GM12878 (cell line): ENCODE measurements around the gene DIP2B. TPM values are rescaled to one million over a fixed set of nuclear protein-coding genes. Genes with fewer than 3 reads are reported as not detected.

Source experiments
- ATAC-seq: fragments of 200-7000 bp; cut with Tn5 transposase; 3 replicates; pipeline ENCODE4 v1.9.1; 2020; ENCODE audit warnings: mild to moderate bottlenecking, moderate library complexity
- BruUV-seq: library from RNA; stranded (reverse); fragments of 400-500 nt; replicated peaks from 2 replicates; lab custom pipeline; 2021; lab: Mats Ljungman, UMichigan
- CTCF ChIA-PET: fragments of 300-600 bp; sonication (Branson Sonifier 250); formaldehyde crosslinking; extraction: SDS; loops from one replicate; lab custom pipeline; 2021; ENCODE audit warnings: inconsistent platforms; lab: Yijun Ruan, JAX
- POLR2A ChIA-PET: fragments of 350-600 bp; formaldehyde crosslinking; extraction: SDS; loops from one replicate; lab custom pipeline; 2021; ENCODE audit warnings: inconsistent platforms; lab: Charles Lee
- RAD21 ChIA-PET: fragments of 300-600 bp; sonication (Branson Sonifier 250); formaldehyde crosslinking; loops from one replicate; lab custom pipeline; 2023; ENCODE audit warnings: antibody characterized with exemption; ENCODE audit not compliant: unreplicated experiment; lab: Charles Lee
- SMC1A ChIA-PET: fragments of 300-600 bp; sonication (Branson Sonifier 250); formaldehyde crosslinking; loops from one replicate; lab custom pipeline; 2023; ENCODE audit not compliant: unreplicated experiment, uncharacterized antibody; lab: Charles Lee
- DNase-seq: peaks from one replicate; pipeline ENCODE4 v3.0.0-alpha.2; 2011; ENCODE audit warnings: low read depth, low spot score
- FAIRE-seq: peaks from 3 replicates; lab custom pipeline; 2011; peaks lifted over from hg19 to GRCh38; lab: Jason Lieb, UNC
- H2AFZ ChIP-seq: 2 replicates; pipeline ENCODE4 v1.6.0; 2011; ENCODE audit warnings: low read depth, low read length, control low read depth; ENCODE audit not compliant: control insufficient read depth
- H3K27ac ChIP-seq: 2 replicates; pipeline ENCODE4 v1.5.1; 2011; ENCODE audit warnings: control low read depth; ENCODE audit not compliant: control insufficient read depth, insufficient read depth
- H3K27me3 ChIP-seq, 2 experiments: replicated peaks in 1 of 2; 2 replicates each; pipeline versions ENCODE4 v1.6.0 to v1.6.1; 2011; ENCODE audit warnings: low read length in 1 of 2; ENCODE audit not compliant: control insufficient read depth in 2 of 2, insufficient read depth in 2 of 2
- H3K36me3 ChIP-seq, 2 experiments: 2 replicates each; pipeline ENCODE4 v1.5.1; 2011; ENCODE audit warnings: low read length in 1 of 2; ENCODE audit not compliant: control insufficient read depth in 2 of 2, insufficient read depth in 2 of 2
- H3K4me1 ChIP-seq: 2 replicates; pipeline ENCODE4 v1.6.1; 2011; ENCODE audit warnings: mild to moderate bottlenecking, low read length, moderate library complexity, mixed read lengths; ENCODE audit not compliant: control insufficient read depth, insufficient read depth
- H3K4me2 ChIP-seq: 2 replicates; pipeline ENCODE4 v1.6.0; 2011; ENCODE audit warnings: control low read depth; ENCODE audit not compliant: control insufficient read depth, insufficient read depth
- H3K4me3 ChIP-seq: fragments of 200-600 bp; sonication (generic); 2 replicates; pipeline ENCODE4 v1.5.1; 2016
- H3K79me2 ChIP-seq: 2 replicates; pipeline ENCODE4 v1.6.0; 2011; ENCODE audit warnings: low read length; ENCODE audit not compliant: control insufficient read depth, insufficient read depth
- H3K9ac ChIP-seq: 2 replicates; pipeline ENCODE4 v1.8.0; 2011; ENCODE audit warnings: low read length, control low read depth, mixed read lengths; ENCODE audit not compliant: control insufficient read depth, insufficient read depth
- H3K9me3 ChIP-seq: replicated peaks from 3 replicates; pipeline ENCODE4 v1.5.1; 2011; ENCODE audit warnings: mild to moderate bottlenecking, low read length; ENCODE audit not compliant: control insufficient read depth, insufficient read depth
- H4K20me1 ChIP-seq: 2 replicates; pipeline ENCODE4 v1.6.0; 2011; ENCODE audit not compliant: control insufficient read depth, insufficient read depth
- BMI1 ChIP-seq: fragments of 450-650 bp; IDR thresholded peaks from 2 replicates; pipeline ENCODE4 v1.6.1; 2016; ENCODE audit warnings: mild to moderate bottlenecking, moderate library complexity, borderline replicate concordance
- JUND ChIP-seq: IDR thresholded peaks from 2 replicates; pipeline ENCODE4 v1.6.1; 2012; ENCODE audit warnings: low read depth, mild to moderate bottlenecking, low read length, improper control_type of control experiment, moderate library complexity
- PAX8 ChIP-seq: fragments of 450-650 bp; IDR thresholded peaks from 2 replicates; pipeline ENCODE4 v1.6.1; 2017; ENCODE audit warnings: mild to moderate bottlenecking, moderate library complexity
- RAD51 ChIP-seq: fragments of 450-650 bp; IDR thresholded peaks from 2 replicates; pipeline ENCODE4 v1.6.1; 2016; ENCODE audit warnings: moderate library complexity, mild to moderate bottlenecking, inconsistent platforms
- RBBP5 ChIP-seq: fragments of 200-600 bp; sonication (generic); conservative IDR thresholded peaks from 2 replicates; pipeline ENCODE4 v1.6.1; 2016
- ZNF384 ChIP-seq: IDR thresholded peaks from 2 replicates; pipeline ENCODE4 v1.6.1; 2012; ENCODE audit warnings: low read depth, mild to moderate bottlenecking, low read length, improper control_type of control experiment, borderline replicate concordance
- ZSCAN29 ChIP-seq: fragments of 450-650 bp; IDR thresholded peaks from 2 replicates; pipeline ENCODE4 v1.6.1; 2017; ENCODE audit warnings: mild to moderate bottlenecking, moderate library complexity
- WGBS: methylation state at CpG from one replicate; pipeline ENCODE4 v1.1.6; 2016; ENCODE audit warnings: low lambda C conversion rate; ENCODE audit not compliant: insufficient replicate concordance, insufficient coverage; ENCODE audit errors: missing lambda C conversion rate; 5-methylcytosine and 5-hydroxymethylcytosine counted together
- in situ Hi-C: fragments of 300-500 bp; cut with MboI; formaldehyde crosslinking; loops from 9 replicates; pipeline ENCODE4 v1.14.3; 2018; ENCODE audit warnings: mixed read lengths
- intact Hi-C: fragments of 100-400 bp; cut with micrococcal nuclease; formaldehyde crosslinking; loops from one replicate; pipeline ENCODE4 v1.14.2; 2022; ENCODE audit not compliant: unreplicated experiment
- polyA plus RNA-seq, 11 experiments: library from polyadenylated mRNA; depleted of rRNA in 4 of 11; unstranded in 6 of 11; stranded (reverse) in 5 of 11; fragments of >200 nt; fragmentation: Nextera tagmentation in 4 of 11; fragmentation: Illumina TruSeq in 1 of 11; extraction: Ambion mirVana in 4 of 11; extraction: Trizol in 1 of 11; gene quantifications; 1 replicate in 1 of 11; 2 replicates in 10 of 11; pipeline versions ENCODE4 v1.2.1 to v1.2.3, GENCODE V29; 2011 to 2016; ENCODE audit warnings: inconsistent platforms in 2 of 11, missing spikeins in 2 of 11, low read depth in 1 of 11
- total RNA-seq, 4 experiments: library from RNA; depleted of rRNA in 3 of 4; stranded (reverse); fragments of >200 nt in 3 of 4; fragmentation: Illumina TruSeq in 1 of 4; extraction: Trizol in 1 of 4; gene quantifications; 2 replicates each; pipeline versions ENCODE4 v1.2.1 to v1.2.3, GENCODE V29; 2013 to 2021
- TF ChIP-seq, protein P1 (sequence below): fragments of 450-650 bp; IDR thresholded peaks from 2 replicates; pipeline ENCODE4 v1.6.1; 2018; ENCODE audit warnings: mild to moderate bottlenecking, low read depth, moderate library complexity; ENCODE audit not compliant: partially characterized antibody
- TF ChIP-seq, protein P2 (sequence below): fragments of 450-650 bp; IDR thresholded peaks from 2 replicates; pipeline ENCODE4 v1.6.1; 2017; ENCODE audit warnings: mild to moderate bottlenecking, moderate library complexity

The DIP2B gene
- total and polyA plus RNA-seq, 10 of the 15 experiments (the other 5 are each of a cell fraction or from before 2014, with no cell fraction given), result 4.5 to 30.0 (median 18.6) TPM

DNA sequence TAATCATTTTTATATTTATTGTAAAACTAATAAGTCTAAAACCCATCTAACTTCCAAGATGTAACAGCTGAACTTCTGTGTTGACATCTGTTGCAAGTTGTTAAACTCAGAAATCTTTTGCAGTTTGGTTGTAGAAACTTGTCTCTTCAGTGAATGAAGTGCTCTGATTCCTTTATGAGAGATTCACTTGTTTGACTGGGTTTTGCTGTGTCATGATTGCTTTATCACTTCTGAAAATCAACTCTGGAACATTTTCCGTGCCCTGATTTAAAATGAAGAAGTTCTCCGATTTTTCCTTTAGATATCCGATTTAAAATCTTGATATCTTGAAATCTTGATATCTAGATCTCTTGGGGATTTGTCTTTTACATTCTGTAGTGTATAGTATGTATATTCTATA, 65.1 kb downstream of the DIP2B start:
- in situ Hi-C loops, result no loop called here
- CTCF ChIA-PET, result interaction anchor here (0.9 to 3.7 kb wide), 2 partner anchors 11 to 32 kb away, joined by 4 to 8 read pairs; no protein-coding TSS in a partner anchor
- no peaks in the 10 kb centered on the region for H3K9me3 ChIP-seq
- WGBS, result 97% methylated on average over 3 of the region's 3 CpGs
- H3K36me3 ChIP-seq, result no peaks in the 10 kb centered on the region
- no peak overlapping the region for H3K27ac ChIP-seq
- SMC1A ChIA-PET, result no interaction called here
- H3K27me3 ChIP-seq, result no peaks in the 10 kb centered on the region
- POLR2A ChIA-PET, result no interaction called here
- H3K4me1 ChIP-seq, result peaks cover 11% of the 10 kb centered on the region
- no peak overlapping the region for H3K4me3 ChIP-seq
- BruUV-seq, result no TSS peak
- TF ChIP-seq ZSCAN29 (no peak), ZNF384 (no peak), JUND (no peak), RBBP5 (no peak), PAX8 (no peak), RAD51 (no peak), BMI1 (no peak)
- TF ChIP-seq, protein P1, sequence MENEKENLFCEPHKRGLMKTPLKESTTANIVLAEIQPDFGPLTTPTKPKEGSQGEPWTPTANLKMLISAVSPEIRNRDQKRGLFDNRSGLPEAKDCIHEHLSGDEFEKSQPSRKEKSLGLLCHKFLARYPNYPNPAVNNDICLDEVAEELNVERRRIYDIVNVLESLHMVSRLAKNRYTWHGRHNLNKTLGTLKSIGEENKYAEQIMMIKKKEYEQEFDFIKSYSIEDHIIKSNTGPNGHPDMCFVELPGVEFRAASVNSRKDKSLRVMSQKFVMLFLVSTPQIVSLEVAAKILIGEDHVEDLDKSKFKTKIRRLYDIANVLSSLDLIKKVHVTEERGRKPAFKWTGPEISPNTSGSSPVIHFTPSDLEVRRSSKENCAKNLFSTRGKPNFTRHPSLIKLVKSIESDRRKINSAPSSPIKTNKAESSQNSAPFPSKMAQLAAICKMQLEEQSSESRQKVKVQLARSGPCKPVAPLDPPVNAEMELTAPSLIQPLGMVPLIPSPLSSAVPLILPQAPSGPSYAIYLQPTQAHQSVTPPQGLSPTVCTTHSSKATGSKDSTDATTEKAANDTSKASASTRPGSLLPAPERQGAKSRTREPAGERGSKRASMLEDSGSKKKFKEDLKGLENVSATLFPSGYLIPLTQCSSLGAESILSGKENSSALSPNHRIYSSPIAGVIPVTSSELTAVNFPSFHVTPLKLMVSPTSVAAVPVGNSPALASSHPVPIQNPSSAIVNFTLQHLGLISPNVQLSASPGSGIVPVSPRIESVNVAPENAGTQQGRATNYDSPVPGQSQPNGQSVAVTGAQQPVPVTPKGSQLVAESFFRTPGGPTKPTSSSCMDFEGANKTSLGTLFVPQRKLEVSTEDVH, result no peak
- TF ChIP-seq, protein P2, sequence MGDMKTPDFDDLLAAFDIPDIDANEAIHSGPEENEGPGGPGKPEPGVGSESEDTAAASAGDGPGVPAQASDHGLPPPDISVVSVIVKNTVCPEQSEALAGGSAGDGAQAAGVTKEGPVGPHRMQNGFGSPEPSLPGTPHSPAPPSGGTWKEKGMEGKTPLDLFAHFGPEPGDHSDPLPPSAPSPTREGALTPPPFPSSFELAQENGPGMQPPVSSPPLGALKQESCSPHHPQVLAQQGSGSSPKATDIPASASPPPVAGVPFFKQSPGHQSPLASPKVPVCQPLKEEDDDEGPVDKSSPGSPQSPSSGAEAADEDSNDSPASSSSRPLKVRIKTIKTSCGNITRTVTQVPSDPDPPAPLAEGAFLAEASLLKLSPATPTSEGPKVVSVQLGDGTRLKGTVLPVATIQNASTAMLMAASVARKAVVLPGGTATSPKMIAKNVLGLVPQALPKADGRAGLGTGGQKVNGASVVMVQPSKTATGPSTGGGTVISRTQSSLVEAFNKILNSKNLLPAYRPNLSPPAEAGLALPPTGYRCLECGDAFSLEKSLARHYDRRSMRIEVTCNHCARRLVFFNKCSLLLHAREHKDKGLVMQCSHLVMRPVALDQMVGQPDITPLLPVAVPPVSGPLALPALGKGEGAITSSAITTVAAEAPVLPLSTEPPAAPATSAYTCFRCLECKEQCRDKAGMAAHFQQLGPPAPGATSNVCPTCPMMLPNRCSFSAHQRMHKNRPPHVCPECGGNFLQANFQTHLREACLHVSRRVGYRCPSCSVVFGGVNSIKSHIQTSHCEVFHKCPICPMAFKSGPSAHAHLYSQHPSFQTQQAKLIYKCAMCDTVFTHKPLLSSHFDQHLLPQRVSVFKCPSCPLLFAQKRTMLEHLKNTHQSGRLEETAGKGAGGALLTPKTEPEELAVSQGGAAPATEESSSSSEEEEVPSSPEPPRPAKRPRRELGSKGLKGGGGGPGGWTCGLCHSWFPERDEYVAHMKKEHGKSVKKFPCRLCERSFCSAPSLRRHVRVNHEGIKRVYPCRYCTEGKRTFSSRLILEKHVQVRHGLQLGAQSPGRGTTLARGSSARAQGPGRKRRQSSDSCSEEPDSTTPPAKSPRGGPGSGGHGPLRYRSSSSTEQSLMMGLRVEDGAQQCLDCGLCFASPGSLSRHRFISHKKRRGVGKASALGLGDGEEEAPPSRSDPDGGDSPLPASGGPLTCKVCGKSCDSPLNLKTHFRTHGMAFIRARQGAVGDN, result no peak
- H2AFZ ChIP-seq, result no peak overlapping the region
- intact Hi-C loops, result no loop called here
- DNase-seq (no peak), ATAC-seq (no peak), FAIRE-seq (no peak)
- H4K20me1 ChIP-seq, result no peaks in the 10 kb centered on the region; the same call in 1 of the 2 replicates
- no peak overlapping the region for H3K9ac ChIP-seq
- no peak overlapping the region for H3K4me2 ChIP-seq
- RAD21 ChIA-PET, result no interaction called here
- H3K79me2 ChIP-seq, result peaks cover 54% of the 10 kb centered on the region
